Activated CD8-positive, alpha-beta memory T cell treated with anti-CD3 and anti-CD28 coated beads for 1 hour (primary cell): ENCODE measurements around the gene OR56B4.
"Not testable (repeated sequence)": the region's sequence is repeated elsewhere in the genome, so short reads cannot be mapped to it uniquely, and the experiment has no call there.

Experiments used
- DNase-seq, 2 donors: peaks; one replicate each; pipeline ENCODE4 v3.0.0-alpha.2; 2020; ENCODE audit warnings: low read depth in 1 of 2; ENCODE audit errors: extremely low read depth in 1 of 2

OR56B4 gene

DNA sequence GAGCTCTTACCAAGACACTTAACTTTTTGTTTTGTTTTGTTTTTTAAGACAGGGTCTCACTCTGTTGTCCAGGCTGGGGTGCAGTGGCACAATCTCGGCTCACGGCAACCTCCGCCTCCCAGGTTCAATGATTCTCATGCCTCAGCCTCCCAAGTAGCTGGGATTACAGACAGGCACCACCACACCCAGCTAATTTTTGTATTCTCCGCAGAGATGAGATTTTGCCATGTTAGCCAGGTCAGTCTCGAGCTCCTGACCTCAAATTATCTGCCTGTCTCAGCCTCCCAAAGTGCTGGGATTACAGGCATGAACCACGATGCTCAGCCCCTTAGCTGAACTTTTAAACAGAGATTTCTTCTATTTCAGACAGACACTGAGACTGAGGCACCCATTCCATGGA, at the start of gene OR56B4:
OR56B4 (plus strand) TSS at position 301 of the 400 bp plus-strand sequence; CDS start at position 396, 95 bp downstream.
- not testable (repeated sequence) for DNase-seq

- no peak for DNase-seq
These were observed 46.0 kb upstream of the OR56B4 start for GRCh38 chr11:6061475-6061874.

DNA sequence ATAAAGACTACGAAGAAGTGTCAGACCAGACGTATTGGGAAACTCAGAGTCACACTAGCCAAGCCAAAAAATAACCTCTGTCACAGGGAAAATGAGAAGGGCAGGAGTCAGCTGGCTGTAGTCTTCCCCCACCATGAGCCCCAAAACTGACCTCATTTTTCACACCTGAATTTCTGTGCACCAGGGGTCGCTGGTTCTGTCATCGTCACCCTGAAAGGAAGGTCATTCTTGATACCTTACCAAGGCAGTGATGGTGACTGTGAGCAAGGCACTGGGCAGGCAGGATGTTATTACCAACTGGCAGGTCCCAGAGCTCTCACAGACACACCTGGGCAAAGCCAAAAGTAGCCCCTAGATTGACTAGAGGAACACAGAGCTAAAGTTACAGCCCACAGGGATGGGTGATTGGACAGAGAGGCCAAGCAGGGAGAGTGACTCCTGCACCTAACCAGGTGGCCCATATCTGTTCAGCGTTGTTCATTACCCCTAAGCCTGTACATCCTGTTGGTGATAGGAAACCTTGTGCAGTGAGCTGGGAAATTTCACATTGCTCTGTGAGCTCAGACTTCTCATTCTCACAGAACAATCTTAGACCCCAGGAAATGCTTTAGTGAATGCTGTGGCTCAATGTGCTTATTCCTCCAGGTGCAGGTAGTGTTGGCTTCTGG, 44.7 kb upstream of the OR56B4 start:
- DNase-seq = no peak

- no peak for DNase-seq
These were observed 40.0 kb upstream of the OR56B4 start for GRCh38 chr11:6067502-6067901.

DNA sequence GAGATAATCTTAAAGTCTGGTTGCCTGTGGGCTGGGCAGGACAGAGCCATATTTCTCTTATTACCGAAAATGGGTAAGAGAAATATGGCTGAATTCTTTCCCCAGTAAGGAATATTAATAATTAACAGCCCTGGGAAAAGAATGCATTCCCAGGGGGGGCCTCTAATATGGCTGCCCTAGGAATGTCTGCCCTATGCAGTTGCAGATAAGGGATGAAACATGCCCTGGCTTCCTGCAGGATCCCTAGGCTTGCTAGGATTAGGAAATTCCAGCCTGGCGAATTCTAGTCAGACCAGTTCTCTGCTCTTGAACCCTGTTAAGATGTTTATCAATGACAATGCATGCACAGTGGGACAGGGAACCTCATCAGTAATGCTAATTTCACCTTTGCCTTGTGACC, 31.0 kb upstream of the OR56B4 start:
- DNase-seq = not testable (repeated sequence)

DNA sequence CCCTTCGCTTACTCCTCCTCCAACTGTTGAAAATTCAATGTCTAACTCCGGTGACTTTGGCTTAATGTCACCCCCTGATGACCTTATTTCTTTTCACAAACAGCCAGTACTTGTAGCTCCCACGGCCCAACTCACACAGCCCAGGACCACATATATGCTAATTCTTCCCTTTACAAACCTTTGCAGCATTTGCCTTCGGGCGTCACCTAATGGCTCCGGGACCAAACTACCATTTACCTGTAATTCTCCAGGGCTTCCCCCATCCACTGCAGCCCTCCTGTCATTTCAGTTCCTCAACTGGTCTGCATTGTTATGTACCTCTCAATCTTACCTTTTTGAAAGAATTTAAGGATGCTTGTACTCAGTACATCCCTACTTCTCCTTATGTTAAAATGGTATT, 29.8 kb upstream of the OR56B4 start:
- DNase-seq = no peak

DNA sequence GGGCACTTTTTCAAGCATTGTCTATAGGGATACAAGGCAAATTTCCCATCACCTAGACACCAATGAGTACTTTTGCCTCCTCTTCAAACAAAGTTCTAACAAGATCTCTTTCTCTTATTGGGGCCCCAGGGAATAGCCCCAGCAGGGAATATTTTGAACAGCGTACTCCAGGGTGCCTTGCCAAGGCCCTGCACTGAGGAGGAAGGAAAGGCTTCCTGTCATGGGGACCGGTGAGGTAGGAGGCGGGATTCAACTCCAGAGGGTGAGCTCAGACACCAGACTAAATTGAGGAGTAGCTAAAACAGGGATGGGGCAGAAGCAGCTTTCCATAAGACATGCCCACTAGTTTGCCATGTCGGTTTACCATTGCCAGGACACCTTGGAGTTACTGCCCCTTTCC, 28.0 kb upstream of the OR56B4 start:
- no peak for DNase-seq

GRCh38 chr11:6083129-6083528, 24.4 kb upstream of the OR56B4 start:
- DNase-seq = no peak

GRCh38 chr11:6084587-6084986, 22.9 kb upstream of the OR56B4 start:
- DNase-seq = no peak

- no peak for DNase-seq
These were observed 13.3 kb upstream of the OR56B4 start for GRCh38 chr11:6094186-6094585.

DNA sequence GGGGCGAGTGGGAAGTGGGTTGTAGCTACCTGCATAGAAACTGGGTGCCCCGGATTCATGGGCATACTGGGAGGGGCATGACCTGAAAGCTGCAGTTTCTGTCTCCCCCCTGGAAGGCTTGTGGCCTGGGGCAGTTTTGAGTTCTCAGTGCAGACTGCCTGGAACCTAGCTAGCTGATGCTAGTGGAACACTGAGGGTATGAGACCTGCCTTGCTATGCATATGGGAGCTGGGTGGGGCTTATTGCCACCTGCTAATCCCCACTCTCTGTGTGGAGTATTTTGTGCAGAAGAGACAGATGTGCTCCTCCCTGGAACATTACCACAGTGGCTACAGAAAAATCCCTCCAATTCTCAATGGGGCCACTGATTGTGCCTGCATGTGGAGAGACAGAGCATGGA, 11.7 kb upstream of the OR56B4 start:
- no peak for DNase-seq

GRCh38 chr11:6096417-6096816, 11.1 kb upstream of the OR56B4 start:
- no peak for DNase-seq

GRCh38 chr11:6099577-6099976, 7.9 kb upstream of the OR56B4 start:
- DNase-seq = no peak

DNA sequence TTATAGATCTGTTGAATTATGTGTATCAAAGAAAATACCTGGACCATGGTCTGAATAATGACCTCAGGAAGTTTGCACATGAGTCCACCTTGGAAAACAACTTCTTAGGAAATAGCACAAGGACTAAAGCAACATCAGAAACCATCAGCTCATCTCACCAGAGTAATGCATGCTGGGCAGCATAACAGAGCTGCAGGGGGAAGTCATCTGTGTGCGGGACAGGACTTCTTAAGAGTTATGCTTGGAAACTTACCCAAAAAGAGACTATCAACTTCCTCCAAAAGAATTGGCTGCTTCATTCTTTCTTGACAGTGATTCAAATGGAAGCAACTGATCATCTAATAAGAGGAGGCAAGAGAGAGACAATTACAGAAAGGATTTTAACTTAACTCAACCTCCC, 2.5 kb downstream of the OR56B4 start:
- no peak for DNase-seq

- no peak for DNase-seq
These were observed 4.2 kb downstream of the OR56B4 start for GRCh38 chr11:6111673-6112072.

DNA sequence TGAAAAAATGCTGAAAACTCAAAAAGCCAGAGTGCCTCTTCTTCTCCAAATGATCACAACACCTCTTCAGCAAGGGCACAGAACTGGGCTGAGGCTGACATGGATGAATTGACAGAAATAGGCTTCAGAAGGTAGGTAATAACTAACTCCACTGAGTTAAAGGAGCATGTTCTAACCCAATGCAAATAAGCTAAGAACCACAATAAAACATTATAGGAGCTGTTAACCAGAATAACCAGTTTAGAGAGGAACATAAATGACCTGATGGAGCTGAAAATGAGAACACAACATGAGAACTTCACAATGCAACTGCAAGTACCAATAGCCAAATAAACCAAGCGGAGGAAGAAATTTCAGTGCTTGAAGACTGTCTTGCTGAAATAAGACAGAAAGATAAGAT, 9.2 kb downstream of the OR56B4 start:
- DNase-seq = no peak

- DNase-seq = no peak
These were observed 16.8 kb downstream of the OR56B4 start for GRCh38 chr11:6124245-6124644.

DNA sequence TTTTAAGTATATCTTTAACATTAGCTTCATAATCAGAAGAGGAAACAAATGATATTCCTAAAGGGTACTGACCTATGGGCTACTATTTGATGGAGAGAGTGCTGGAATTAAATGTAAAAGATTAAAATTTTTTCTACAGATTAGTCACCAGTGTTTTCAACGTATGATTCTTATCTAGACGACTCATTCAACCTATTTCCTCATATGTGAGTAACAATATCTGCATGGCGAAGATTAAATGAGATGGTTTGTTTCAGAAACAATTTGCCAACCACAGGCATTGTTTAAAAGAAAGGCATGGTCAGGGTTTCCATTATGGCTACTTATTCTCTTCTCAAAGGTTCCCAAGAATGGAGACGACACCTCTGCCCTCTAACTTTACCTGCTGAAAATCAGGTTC, 20.4 kb downstream of the OR56B4 start:
- DNase-seq = no peak

- DNase-seq = no peak
These were observed 21.5 kb downstream of the OR56B4 start for GRCh38 chr11:6129011-6129410.

DNA sequence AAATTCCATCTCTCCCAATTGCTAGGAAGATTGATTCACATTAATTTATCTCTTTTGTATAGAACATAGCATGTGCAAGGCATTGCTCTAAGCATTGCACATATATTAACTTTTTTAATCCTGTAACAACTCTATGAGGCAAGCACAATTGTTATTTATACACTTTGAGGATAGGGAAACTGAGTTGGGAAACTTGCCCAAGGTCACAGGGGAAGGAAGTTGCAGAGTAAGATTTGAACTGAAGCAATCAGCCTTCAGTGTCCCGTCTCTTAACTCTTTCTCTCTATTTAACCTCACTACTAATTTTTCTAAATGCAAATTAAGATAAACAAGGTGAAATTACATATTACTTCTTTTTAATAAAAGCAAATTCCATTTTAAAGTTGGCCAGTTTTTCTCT, 22.2 kb downstream of the OR56B4 start:
- no peak for DNase-seq

- no peak for DNase-seq
These were observed 24.9 kb downstream of the OR56B4 start for GRCh38 chr11:6132431-6132830.

- DNase-seq = not testable (repeated sequence)
These were observed 28.5 kb downstream of the OR56B4 start for GRCh38 chr11:6135936-6136335.

GRCh38 chr11:6142936-6143335, 35.5 kb downstream of the OR56B4 start:
- DNase-seq = no peak
